ENCODE data around the gene PLCB1.
"Not testable (repeated sequence)": the region's sequence is repeated elsewhere in the genome, so short reads cannot be mapped to it uniquely, and the experiment has no call there.

The PLCB1 gene

GRCh38 chr20:8447262-8448120 lies 315.4 kb downstream of the PLCB1 start:
- no peak for DNase-seq (ENCODE audit: low read depth)

DNA sequence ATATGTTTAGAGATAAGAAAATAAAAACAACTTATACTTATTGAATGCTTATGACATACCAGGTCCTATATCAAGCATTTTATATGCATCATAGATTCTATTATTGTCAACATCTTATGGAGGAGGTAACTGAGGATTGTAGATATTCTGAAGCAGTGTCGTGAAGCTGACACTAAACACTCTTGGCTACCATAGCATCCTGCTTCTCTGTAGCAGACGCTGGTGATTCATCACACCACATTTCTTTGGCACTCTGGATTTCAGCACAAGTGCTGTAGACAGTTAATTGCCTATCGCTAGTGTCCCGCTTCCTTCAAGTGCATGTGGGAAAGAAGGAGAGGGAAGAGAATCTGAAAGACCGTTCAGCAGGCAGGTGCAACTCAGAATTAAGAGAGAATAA lies 317.1 kb downstream of the PLCB1 start:
- DNase-seq (ENCODE audit: low read depth) = no peak

- DNase-seq (ENCODE audit: low read depth) = peak; percentile 0
Observed at GRCh38 chr20:8454137-8454712, 322.2 kb downstream of the PLCB1 start.

GRCh38 chr20:8456765-8457164 lies 324.7 kb downstream of the PLCB1 start:
- no peak for DNase-seq (ENCODE audit: low read depth)

- no peak for DNase-seq (ENCODE audit: low read depth)
Observed at GRCh38 chr20:8457978-8458377, 325.9 kb downstream of the PLCB1 start.

DNA sequence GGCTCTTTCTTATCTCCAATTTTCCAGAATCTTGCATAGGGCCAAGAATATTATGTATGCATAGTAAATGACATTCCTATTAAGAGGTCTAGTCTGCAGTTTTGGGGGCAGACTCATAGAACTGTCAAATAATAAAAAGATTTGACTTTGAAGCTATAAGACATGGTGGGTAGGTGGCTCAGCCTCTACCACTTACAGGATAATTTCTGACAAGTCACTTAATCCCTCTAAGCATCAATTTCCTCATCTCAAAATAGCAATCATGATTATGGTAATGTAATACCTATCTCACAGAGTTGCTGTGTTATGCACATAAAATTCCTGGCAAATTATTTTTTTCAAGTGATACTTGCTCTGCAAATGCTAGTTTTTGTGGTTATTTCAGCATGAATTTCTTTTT lies 329.1 kb downstream of the PLCB1 start:
- DNase-seq (ENCODE audit: low read depth) = no peak

GRCh38 chr20:8464368-8464767 lies 332.3 kb downstream of the PLCB1 start:
- DNase-seq (ENCODE audit: low read depth) = no peak

DNA sequence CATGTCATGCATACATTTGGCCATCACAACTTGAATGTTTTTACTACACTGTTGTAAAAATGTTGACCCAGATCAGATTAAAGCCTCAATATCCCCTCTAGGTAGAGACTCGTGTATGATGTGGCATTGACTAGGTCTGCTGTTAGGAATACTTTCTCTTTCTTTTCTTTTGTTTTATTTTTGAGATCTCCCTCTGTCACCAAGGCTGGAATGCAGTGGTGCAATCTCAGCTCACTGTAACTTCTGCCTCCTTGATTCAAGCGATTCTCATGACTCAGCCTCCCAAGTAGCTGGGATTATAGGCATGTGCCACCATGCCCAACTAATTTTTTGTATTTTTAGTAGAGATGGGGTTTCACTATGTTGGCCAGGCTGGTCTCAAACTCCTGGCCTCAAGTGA lies 334.7 kb downstream of the PLCB1 start:
- not testable (repeated sequence) for DNase-seq (ENCODE audit: low read depth)

- no peak for DNase-seq (ENCODE audit: low read depth)
Observed at GRCh38 chr20:8470156-8470555, 338.1 kb downstream of the PLCB1 start.

DNA sequence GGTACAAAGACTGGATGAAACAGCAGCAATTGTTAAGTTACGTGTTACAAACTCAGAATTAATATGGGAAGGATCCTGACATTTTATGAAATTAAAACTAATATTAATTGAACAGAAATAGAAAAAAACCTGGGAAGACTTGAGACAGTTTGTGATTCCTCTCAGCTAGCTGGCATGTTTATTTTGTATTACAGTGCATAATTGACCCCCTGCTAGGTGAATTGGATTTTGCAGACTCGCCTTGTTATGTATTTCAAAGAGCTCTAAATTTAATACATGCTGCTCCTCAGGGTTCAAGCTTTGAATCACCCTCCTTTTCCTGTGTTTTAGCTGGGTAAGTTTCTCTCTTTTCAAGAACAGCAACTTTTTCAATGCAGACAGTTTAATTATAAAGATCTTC lies 339.4 kb downstream of the PLCB1 start:
- no peak for DNase-seq (ENCODE audit: low read depth)

DNA sequence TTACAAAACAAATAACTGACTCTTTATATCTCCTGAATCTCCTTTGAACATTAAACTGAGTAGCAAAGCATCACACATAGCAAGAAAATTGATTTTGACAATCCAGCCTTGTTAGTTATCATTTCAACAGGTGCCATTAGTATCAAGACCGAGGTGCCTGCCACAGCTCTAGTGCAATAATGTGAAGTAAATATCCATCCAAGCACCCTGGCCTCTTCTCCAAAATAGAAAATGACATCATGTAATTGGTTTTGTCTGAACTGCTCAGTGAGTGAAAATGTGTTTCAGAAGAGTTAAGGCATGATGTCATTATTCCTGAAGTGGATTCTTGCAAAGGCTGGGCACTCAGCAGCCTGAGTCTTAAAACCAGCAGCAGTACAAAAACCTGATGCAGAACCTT lies 341.4 kb downstream of the PLCB1 start:
- DNase-seq (ENCODE audit: low read depth) = no peak

DNA sequence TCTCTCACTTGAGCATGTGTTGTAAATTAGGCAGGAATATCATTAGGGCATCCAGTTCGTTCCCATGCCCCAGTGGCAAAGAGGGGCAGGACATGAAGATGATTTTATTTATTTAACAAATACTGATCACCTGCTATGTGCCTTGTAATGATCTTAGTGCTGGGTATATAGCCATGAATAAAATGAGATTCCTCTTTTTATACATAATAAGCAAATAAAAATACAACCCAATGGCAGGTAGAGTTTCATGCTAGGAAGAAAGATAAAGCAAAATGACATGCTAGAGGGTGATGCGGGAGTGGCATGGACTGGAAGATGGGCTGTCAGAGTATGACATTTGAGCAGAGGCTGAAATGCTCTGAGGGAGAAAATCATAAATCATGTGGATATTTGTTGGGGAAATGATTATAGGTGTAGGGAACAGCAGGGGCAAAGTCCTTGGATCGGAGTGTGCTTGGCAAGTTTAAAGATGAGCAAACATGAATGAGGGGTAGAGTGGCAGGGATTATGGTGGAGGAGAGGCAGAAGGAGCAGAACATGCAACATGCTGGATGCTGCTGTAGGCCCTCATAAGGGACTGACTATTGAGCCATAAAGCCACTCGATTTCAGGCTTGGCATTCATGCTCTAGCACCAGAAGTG lies 342.1 kb downstream of the PLCB1 start:
- no peak for DNase-seq (ENCODE audit: low read depth)

DNA sequence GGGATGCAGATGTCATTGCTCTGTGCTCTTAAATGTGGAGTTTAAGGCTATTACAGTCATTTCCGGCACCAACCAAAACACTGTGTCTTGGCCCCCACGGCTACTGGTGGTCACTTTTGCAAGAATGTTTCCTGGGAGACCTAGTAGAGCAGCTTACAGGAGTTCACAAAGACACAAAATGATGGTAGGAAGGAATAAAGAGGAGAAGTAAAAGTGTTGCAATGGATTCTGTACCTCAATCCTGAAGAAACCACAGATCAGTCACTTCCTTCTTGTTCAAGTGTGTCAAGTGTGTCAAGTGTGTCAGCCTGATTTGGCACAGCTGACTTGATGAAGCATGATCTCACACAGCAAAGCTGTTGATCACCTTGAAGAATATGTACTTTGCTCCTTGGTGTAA lies 344.0 kb downstream of the PLCB1 start:
- no peak for DNase-seq (ENCODE audit: low read depth)

DNA sequence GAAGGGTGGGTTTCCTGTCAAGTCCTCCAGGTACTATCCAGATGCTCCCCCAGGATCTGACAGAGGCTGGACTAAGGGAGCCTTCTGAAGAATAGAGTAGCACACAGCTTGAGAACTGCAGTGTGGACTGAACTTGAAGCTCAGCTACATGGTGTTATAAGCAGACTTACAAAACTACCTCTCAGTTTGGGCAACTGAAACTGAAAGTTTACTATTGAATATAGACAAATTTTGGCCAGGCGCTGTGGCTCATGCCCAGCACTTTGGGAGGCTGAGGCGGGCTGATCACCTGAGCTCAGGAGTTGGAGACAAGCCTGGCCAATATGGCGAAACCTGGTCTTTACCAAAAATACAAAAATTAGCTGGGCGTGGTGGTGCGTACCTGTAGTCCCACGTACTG lies 348.5 kb downstream of the PLCB1 start:
- DNase-seq (ENCODE audit: low read depth) = no peak

DNA sequence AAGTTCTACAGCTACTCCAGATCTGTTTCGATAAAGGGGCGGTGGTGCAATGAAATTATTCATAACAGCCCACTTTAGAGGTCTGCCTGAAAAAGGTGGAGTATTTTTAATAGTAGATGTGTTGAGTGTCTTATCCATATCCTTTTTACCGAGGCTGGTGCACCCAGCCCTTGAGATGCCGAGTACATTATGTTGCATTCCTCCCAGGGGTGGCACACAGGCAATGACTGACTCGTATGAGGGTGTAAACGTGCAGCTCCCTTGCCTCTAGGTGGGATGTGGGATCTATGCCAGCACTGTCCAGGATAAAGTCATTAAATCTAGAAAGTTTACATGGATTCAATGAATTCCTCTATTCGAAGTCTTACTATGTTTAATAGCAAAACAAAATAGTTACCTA lies 355.6 kb downstream of the PLCB1 start:
- no peak for DNase-seq (ENCODE audit: low read depth)

DNA sequence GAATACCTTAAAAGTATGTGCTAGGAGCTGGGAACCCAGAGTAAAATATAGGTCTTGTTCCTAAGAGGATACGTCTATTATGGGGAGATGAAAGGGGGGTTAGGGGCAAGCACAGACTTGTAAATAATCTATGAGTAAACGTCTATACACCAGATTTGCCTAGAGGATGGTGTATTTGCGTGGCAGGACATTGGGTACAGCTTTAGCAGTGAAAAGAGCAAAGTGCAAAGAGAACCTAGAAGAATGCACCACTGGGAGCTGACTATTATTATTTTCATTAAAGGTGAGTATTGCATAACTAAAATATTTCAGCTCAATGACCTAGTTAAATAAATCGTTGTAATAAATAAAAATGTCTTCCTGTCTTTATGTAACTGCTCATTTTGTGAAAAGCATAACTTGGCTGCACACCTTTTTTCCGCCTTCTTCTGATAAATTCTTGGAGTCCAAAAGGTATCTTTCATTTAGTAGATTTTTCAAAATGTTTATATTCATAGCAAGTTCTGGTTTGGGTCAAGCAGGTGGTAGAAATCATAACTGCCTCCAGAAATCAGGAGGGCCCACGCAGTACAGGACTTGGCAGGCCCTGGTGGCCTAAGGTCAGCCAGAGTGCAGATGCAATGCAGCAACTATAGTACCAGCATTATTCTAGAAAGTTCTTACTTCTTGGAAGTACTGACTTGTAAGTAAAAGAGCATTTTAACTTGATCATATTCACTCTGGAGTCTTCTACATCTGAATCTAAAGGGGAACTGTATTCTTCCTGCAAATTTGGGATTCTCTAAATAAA lies 357.2 kb downstream of the PLCB1 start:
- no peak for DNase-seq (ENCODE audit: low read depth)

DNA sequence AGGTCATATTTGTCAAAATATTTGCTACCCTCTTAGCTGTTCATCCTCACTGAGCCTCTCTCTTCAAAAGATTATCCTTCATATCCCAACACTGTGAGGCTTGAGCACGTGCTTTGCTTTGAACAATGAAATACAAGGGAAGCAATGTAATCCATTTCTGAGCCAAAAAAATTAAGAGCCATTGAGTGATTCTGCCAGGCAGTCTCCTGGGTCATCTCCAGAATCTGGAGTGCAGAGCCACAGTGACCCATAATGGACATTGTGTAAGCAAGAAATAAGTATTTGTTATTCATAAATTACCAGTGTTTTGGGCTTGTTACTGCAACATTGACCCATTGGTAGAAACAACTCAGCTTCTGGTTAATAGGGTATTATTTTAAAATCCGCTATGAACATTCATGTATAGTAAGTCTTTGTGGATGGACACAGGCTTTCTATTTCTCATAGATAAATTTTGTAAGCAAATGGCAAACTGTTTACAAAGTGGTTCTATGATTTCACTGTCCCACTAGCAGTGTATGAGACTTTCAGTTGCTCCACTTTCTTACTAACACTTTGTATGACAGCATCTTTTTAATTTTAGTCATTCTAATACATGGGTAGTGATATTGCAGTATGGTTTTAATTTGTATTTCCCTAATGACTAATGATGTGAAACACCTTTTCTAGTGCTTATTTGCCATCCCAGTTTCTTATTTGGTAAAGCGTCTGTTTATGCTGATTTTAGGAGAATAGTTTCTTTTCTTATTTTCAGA lies 358.2 kb downstream of the PLCB1 start:
- no peak for DNase-seq (ENCODE audit: low read depth)

DNA sequence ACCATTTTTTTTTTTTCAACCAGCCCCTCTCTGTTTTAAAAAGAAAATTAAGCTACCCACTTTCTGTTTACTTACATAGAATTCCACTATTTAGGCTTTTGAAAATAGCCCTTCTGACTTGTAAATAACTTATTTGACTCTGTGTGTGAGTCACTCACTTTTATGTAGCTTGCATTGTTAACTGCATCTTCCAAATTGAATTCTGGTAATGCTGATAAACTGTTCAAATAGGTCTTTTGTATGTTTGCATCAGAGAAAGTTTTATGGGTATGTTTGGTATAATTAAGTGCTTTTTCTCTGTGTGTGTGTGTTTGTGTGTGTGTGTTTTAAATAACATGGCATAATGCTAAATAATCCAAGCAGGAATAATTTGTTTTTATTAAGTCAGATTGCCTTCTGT lies 360.1 kb downstream of the PLCB1 start:
- no peak for DNase-seq (ENCODE audit: low read depth)

GRCh38 chr20:8498571-8498970 lies 366.5 kb downstream of the PLCB1 start:
- no peak for DNase-seq (ENCODE audit: low read depth)

DNA sequence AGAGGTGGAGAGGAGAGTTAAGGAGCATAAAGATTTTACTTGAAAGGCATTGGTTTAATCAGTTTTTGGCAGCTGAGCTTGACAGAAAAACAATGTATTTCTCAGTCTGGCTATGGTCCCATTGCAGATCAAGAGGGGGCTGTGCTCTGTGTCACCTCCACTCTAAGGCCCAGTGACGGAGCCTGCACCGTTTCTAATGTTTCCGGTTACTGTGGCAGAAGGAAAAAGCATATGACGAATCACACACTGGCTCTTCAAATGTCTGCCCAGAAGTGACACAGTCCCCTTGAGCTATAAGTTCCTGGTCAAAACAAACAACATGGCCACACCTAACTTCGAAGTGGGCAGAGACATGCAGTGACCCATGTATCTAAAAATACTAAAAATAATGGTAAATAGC lies 372.0 kb downstream of the PLCB1 start:
- no peak for DNase-seq (ENCODE audit: low read depth)

DNA sequence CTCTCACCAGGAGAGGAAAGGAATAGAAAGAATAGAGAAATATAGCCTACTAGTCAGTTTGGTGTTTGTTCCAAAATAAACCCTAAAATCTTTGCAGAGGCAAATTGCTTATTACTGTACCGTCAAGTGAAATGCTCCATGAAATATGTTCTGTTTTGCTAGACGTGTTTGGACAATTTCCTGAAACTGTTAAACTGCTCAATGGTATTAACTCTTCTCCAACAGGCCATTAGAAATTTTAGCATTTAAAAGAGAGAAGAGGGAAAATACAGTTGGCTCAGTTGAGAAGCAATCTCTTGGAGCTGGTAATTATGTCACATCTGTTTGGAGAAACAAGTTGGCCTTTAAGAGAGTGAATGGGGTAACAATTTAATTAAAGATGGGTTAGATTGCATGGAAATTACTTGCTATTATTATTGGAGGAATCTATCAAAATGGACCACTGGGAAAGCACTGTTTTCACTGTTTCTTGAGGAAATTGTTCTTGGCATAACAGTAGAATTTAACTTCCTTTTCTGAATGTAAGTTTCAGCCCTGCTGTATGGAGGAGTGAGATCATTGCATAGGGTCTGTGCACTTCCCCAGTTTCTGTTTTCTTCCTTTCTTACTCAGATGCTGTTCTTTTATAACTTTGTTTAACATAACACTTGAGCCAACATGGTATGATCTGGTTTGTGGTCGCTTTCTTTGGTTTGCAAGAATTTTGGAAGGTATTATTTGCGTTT lies 373.6 kb downstream of the PLCB1 start:
- no peak for DNase-seq (ENCODE audit: low read depth)
